NCI-H510A treated with DMSO at 0.1 percent for 48 hours (cell line): ENCODE results near the gene MRPL22.
"Not testable (repeated sequence)": the region's sequence is repeated elsewhere in the genome, so short reads cannot be mapped to it uniquely, and the experiment has no call there.

Source experiments
- DNase-seq: peaks from one replicate; lab custom pipeline; 2025; lab: John Stamatoyannopoulos, UW

The MRPL22 gene

GRCh38 chr5:154997746-154998145, 56.9 kb downstream of the MRPL22 start:
- no peak for DNase-seq

- DNase-seq, result no peak
Measured at GRCh38 chr5:154999865-155000264, 59.0 kb downstream of the MRPL22 start.

- DNase-seq, result no peak
Measured at GRCh38 chr5:155001523-155001922, 60.6 kb downstream of the MRPL22 start.

- not testable (repeated sequence) for DNase-seq
Measured at GRCh38 chr5:155002722-155003121, 61.8 kb downstream of the MRPL22 start.

- no peak for DNase-seq
Measured at GRCh38 chr5:155004138-155004744, 63.4 kb downstream of the MRPL22 start.

GRCh38 chr5:155006265-155006664, 65.4 kb downstream of the MRPL22 start:
- not testable (repeated sequence) for DNase-seq

GRCh38 chr5:155008669-155009068, 67.8 kb downstream of the MRPL22 start:
- DNase-seq, result no peak

GRCh38 chr5:155010881-155011280, 70.0 kb downstream of the MRPL22 start:
- DNase-seq, result no peak

- no peak for DNase-seq
Measured at GRCh38 chr5:155013526-155013925, 72.7 kb downstream of the MRPL22 start, which contains the start of gene KIF4B. TSS of gene KIF4B (plus strand) at chr5:155013755. CDS start at chr5:155013860, 105 bp downstream.

GRCh38 chr5:155015239-155015638, 74.4 kb downstream of the MRPL22 start:
- no peak for DNase-seq

- DNase-seq, result no peak
Measured at GRCh38 chr5:155017610-155018009, 76.7 kb downstream of the MRPL22 start.
